Gastrocnemius medialis (tissue), 4 donors: ENCODE results near the gene MRGPRG. TPM values are rescaled to one million over a fixed set of nuclear protein-coding genes. Genes with fewer than 3 reads are reported as not detected.

Experiments used
- ATAC-seq, 2 donors: fragments of 150-250 bp; one replicate each; pipeline ENCODE4 v1.9.1; 2016
- DNase-seq, 2 donors: peaks; one replicate each; pipeline ENCODE4 v3.0.0-alpha.2; 2019
- H3K27ac ChIP-seq, 4 donors: fragments of 200-600 bp; sonication (generic); 1 replicate in 1 of 4; 2 replicates in 3 of 4; pipeline ENCODE4 v1.5.1; 2016 to 2018; ENCODE audit warnings: mild to moderate bottlenecking in 2 of 4, moderate library complexity in 1 of 4
- H3K27me3 ChIP-seq, 3 donors: fragments of 200-600 bp; sonication (generic) in 2 of 3; 1 replicate in 1 of 3; 2 replicates in 2 of 3; pipeline versions ENCODE4 v1.5.1 to v1.6.0; 2016 to 2019; ENCODE audit warnings: mild to moderate bottlenecking in 1 of 3, moderate library complexity in 1 of 3
- H3K36me3 ChIP-seq, 2 donors: fragments of 200-600 bp; sonication (generic) in 1 of 2; one replicate each; pipeline ENCODE4 v1.5.1; 2017 to 2018
- H3K4me1 ChIP-seq, 2 donors: fragments of 200-600 bp; sonication (generic) in 1 of 2; one replicate each; pipeline ENCODE4 v1.5.1; 2016 to 2017; ENCODE audit warnings: mild to moderate bottlenecking in 2 of 2
- H3K4me3 ChIP-seq, 4 donors: fragments of 200-600 bp; sonication (generic) in 3 of 4; 1 replicate in 1 of 4; 2 replicates in 3 of 4; pipeline ENCODE4 v1.5.1; 2016 to 2019; ENCODE audit warnings: mild to moderate bottlenecking in 2 of 4
- H3K9me3 ChIP-seq, 3 donors: fragments of 200-600 bp; sonication (generic) in 2 of 3; 1 replicate in 1 of 3; 2 replicates in 2 of 3; pipeline ENCODE4 v1.5.1; 2016 to 2019
- POLR2A ChIP-seq, 2 donors: fragments of 450-650 bp; IDR thresholded peaks; one replicate each; pipeline ENCODE4 v1.6.1; 2017; ENCODE audit warnings: antibody characterized with exemption in 2 of 2, mild to moderate bottlenecking in 2 of 2, moderate library complexity in 2 of 2
- in situ Hi-C, 4 donors: fragments of 200-750 bp; cut with MboI; loops; one replicate each; pipeline versions ENCODE4 v1.15.0 to v1.8.0; 2017; ENCODE audit warnings: low sequenced_read_pairs in 4 of 4
- intact Hi-C: fragments of 100-400 bp; cut with DNase I; formaldehyde crosslinking; loops from one replicate; pipeline ENCODE4 v1.15.1; 2023; ENCODE audit warnings: low total_unique reads
- total RNA-seq, 4 donors: library from RNA; depleted of rRNA; stranded (reverse); fragments of >200 nt; gene quantifications; one replicate each; pipeline versions ENCODE4 v1.1.0 to v1.2.3, GENCODE V29; 2016
- TF ChIP-seq, protein P1 (sequence below), 5 experiments: fragments of 450-650 bp in 3 of 5; fragments of 200-600 bp in 2 of 5; sonication (generic) in 2 of 5; IDR thresholded peaks in 4 of 5; conservative IDR thresholded peaks in 1 of 5; 1 replicate in 4 of 5; 2 replicates in 1 of 5; pipeline ENCODE4 v1.5.1; 2016 to 2019; ENCODE audit warnings: antibody characterized with exemption in 5 of 5, mild to moderate bottlenecking in 3 of 5, moderate library complexity in 3 of 5

Gene MRGPRG
- total RNA-seq, 4 donors from 2014 or later = not detected

DNA sequence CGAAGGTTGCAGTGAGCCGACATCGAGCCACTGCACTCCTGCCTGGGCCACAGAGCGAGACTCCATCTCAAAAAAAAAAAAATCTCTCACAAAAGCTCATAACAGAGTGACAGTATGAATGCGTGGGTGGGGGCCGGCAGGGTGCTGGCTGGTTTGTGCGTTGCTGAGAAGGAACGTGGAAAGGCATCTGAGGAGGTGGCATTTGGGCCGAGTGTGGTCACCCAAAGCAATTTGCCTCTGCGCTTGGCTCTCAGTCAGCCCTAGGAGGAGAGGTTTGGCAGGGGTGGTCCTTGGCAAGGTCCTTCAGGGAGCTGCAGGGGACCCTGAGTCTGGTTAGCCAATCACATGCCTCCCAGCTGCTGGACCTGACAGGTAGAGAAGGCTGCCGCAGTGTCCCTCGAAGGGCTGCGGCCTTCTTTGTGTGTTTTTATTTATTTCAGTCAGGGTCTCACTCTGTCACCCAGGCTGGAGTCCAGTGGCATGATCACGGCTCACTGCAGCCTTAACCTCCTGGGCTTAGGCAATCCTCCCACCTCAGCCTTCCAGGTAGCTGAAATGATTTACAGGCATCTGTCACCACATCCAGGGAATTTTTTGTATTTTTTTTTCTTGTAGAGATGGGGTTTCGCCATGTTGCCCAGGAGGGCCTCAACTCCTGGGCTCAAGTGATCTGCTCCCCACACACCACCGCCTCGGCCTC, 30.0 kb downstream of the MRGPRG start:
- intact Hi-C loops = no loop called here
- no peak for TF ChIP-seq POLR2A (IDR thresholded peaks at IDR 0.05)
- TF ChIP-seq, protein P1, sequence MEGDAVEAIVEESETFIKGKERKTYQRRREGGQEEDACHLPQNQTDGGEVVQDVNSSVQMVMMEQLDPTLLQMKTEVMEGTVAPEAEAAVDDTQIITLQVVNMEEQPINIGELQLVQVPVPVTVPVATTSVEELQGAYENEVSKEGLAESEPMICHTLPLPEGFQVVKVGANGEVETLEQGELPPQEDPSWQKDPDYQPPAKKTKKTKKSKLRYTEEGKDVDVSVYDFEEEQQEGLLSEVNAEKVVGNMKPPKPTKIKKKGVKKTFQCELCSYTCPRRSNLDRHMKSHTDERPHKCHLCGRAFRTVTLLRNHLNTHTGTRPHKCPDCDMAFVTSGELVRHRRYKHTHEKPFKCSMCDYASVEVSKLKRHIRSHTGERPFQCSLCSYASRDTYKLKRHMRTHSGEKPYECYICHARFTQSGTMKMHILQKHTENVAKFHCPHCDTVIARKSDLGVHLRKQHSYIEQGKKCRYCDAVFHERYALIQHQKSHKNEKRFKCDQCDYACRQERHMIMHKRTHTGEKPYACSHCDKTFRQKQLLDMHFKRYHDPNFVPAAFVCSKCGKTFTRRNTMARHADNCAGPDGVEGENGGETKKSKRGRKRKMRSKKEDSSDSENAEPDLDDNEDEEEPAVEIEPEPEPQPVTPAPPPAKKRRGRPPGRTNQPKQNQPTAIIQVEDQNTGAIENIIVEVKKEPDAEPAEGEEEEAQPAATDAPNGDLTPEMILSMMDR (IDR thresholded peaks at IDR 0.05 in 4 of 5, conservative IDR thresholded peaks at IDR 0.05 in 1 of 5) = no peak
- DNase-seq (no peak), ATAC-seq (no peak)
- in situ Hi-C loops = no loop called here
- Histone ChIP-seq H3K4me3 (no peak overlapping the region), H3K4me1 (no peaks in the 10 kb centered on the region), H3K27me3 (no peaks in the 10 kb centered on the region), H3K9me3 (no peaks in the 10 kb centered on the region), H3K36me3 (no peaks in the 10 kb centered on the region), H3K27ac (no peak overlapping the region)

DNA sequence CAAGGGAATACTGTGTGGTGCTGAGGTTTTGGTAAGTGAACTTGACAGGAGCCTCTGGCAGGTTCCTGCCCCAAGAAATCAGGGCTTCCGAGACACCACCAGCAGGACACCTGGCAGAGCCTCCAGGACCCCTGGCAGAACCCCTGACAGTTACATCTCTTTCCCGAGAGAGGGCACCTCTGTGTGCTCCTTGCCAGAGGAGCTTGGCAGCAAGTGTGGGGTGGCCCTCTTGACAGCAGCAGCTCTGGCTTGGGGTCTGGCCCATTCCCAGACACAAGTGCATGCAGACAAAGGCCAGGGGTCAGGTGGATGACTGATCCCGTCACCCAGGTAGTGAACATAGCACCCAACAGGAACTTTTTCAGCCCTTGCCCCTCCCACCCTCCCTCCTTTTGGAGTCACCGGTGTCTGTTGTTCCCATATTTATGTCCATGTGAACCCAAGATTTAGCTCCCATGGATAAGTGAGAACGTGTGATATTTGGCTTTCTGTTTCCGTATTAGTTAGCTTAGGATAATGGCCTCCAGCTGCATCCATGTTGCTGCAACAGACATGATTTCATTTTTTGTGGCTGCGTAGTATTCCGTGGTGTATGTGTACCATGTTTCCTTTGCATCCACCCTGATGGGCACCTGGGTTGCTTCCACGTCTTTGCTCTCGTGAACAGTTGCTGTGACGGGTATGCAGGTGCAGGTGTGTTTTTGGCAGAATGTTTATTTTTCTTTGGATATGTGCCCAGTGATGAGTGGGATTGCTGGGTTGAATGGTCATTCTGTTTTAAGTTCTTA, 32.3 kb downstream of the MRGPRG start:
- in situ Hi-C loops (no loop called here), intact Hi-C loops (no loop called here)
- DNase-seq = no peak

DNA sequence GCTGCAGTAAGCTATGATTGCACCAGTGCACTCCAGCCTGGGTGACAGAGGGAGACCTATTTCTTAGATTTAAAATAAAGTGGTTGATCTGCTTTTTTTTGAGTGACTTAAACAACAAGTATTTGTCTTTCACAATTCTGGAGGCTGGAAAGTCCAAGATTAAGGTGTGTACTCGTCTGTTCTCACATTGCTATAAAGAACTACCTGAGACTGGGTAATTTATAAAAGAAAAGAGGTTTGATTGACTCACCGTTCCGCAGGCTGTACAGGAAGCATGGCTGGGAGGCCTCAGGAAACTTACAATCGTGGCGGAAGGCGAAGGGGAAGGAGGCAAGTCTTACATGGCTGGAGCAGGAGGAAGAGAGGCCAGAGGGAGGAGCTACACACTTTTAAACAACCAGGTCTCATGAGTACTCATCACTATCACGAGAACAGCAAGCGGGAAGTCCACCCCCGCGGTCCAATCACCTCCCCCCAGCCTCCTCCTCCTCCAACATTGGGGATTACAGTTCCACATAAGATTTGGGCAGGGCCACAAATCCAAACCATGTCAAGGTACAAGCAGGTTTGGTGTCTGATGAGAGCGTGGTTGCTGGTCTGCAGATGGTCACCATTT, 33.8 kb downstream of the MRGPRG start:
- DNase-seq (no peak), ATAC-seq (no peak)
- in situ Hi-C loops = no loop called here
- H3K4me3 ChIP-seq = no peak overlapping the region
- no peaks in the 10 kb centered on the region for H3K27me3 ChIP-seq
- H3K4me1 ChIP-seq = no peaks in the 10 kb centered on the region
- intact Hi-C loops = no loop called here
- TF ChIP-seq, protein P1 (IDR thresholded peaks at IDR 0.05 in 4 of 5, conservative IDR thresholded peaks at IDR 0.05 in 1 of 5) = no peak
- TF ChIP-seq POLR2A (IDR thresholded peaks at IDR 0.05) = no peak
- no peak overlapping the region for H3K27ac ChIP-seq
- H3K9me3 ChIP-seq = no peaks in the 10 kb centered on the region
- H3K36me3 ChIP-seq = no peaks in the 10 kb centered on the region

More for the DNA sequence above, 32.3 kb downstream of the MRGPRG start:
- no peaks in the 10 kb centered on the region for H3K4me1 ChIP-seq
- no peak overlapping the region for H3K27ac ChIP-seq
- no peak for TF ChIP-seq POLR2A (IDR thresholded peaks at IDR 0.05)
- TF ChIP-seq, protein P1 (IDR thresholded peaks at IDR 0.05 in 4 of 5, conservative IDR thresholded peaks at IDR 0.05 in 1 of 5) = no peak
- no peaks in the 10 kb centered on the region for H3K27me3 ChIP-seq
- H3K36me3 ChIP-seq = no peaks in the 10 kb centered on the region
- ATAC-seq = no peak
- H3K9me3 ChIP-seq = no peaks in the 10 kb centered on the region
- no peak overlapping the region for H3K4me3 ChIP-seq

DNA sequence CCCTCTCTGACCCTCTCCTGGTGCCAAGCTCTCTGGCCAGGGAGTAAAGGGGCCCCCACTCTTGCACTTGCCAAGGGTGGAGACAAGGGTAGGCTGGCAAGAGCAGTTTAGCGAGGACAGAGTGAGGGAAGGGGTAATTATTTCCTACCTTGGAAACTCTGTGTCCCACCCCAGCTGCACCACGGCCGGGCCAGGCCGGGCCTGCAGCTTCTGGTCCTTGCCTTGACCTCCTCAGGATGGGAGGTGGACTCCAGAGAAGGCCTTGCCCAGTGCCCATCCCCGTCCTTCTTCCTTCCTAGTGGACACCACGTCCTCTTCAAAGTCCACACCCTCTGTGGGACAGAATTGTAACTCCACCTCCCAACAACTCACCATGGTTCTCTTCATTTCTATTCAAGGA, 35.1 kb downstream of the MRGPRG start:
- no peak for DNase-seq
- in situ Hi-C loops = no loop called here

More for the DNA sequence above, 35.1 kb downstream of the MRGPRG start:
- intact Hi-C loops = no loop called here
- Histone ChIP-seq H3K36me3 (no peaks in the 10 kb centered on the region), H3K27ac (no peak overlapping the region), H3K27me3 (no peaks in the 10 kb centered on the region), H3K9me3 (no peaks in the 10 kb centered on the region), H3K4me3 (no peak overlapping the region), H3K4me1 (no peaks in the 10 kb centered on the region)
- TF ChIP-seq, protein P1 (IDR thresholded peaks at IDR 0.05 in 4 of 5, conservative IDR thresholded peaks at IDR 0.05 in 1 of 5) = no peak
- TF ChIP-seq POLR2A (IDR thresholded peaks at IDR 0.05) = no peak
- ATAC-seq = no peak
